WERI-Rb-1 (cell line): ENCODE results near the gene NSUN3.

Experiments used
- DNase-seq: peaks from one replicate; pipeline ENCODE4 v3.0.0-alpha.2; 2020
- H3K27ac ChIP-seq: fragments of 250-450 bp; sonication (Bioruptor Pico); 2 replicates; pipeline ENCODE4 v1.5.1; 2020; ENCODE audit warnings: mild to moderate bottlenecking, moderate library complexity
- H3K27me3 ChIP-seq: fragments of 250-450 bp; sonication (Bioruptor Pico); 2 replicates; pipeline ENCODE4 v1.5.1; 2021; ENCODE audit warnings: mild to moderate bottlenecking, low read depth, moderate library complexity; ENCODE audit not compliant: insufficient read depth, severe bottlenecking
- H3K36me3 ChIP-seq: fragments of 250-450 bp; sonication (Bioruptor Pico); 2 replicates; pipeline ENCODE4 v1.5.1; 2020; ENCODE audit warnings: mild to moderate bottlenecking, moderate library complexity
- H3K4me3 ChIP-seq: 2 replicates; pipeline ENCODE4 v1.5.1; 2011; ENCODE audit warnings: low read depth, mild to moderate bottlenecking, control low read depth, low read length
- H3K9me3 ChIP-seq: fragments of 250-450 bp; sonication (Bioruptor Pico); 2 replicates; pipeline ENCODE4 v1.5.1; 2021; ENCODE audit warnings: mild to moderate bottlenecking, moderate library complexity; ENCODE audit not compliant: severe bottlenecking
- CTCF ChIP-seq: IDR thresholded peaks from 2 replicates; pipeline ENCODE4 v1.5.1; 2011; ENCODE audit warnings: low read depth, mild to moderate bottlenecking, control low read depth, inconsistent platforms, low read length

The NSUN3 gene

GRCh38 chr3:94092086-94092485, 29.2 kb downstream of the NSUN3 start:
- no peaks in the 10 kb centered on the region for H3K9me3 ChIP-seq
- H3K27ac ChIP-seq, result no peak overlapping the region
- H3K36me3 ChIP-seq, result peaks cover 2% of the 10 kb centered on the region; the same call in 1 of the 2 replicates
- no peak for TF ChIP-seq CTCF
- DNase-seq, result no peak
- no peaks in the 10 kb centered on the region for H3K27me3 ChIP-seq
- H3K4me3 ChIP-seq, result no peak overlapping the region

DNA sequence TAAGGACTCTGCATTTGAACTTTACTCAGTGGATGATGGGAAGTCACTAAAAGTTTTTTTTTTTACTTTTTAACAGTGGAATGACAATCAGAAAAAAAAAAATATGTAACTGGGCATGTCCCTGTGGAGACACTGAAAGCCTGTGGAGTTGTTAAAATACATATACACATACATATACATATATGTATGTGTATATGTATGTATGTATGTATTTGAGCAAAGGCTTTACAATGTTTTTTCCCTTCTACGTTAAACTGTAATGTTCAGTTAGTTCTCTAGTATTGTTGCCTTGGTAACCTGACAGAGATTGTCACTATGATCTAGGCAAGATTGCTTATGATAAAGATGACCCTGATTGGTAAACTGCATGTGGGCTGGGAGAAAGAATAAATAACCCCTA, 30.3 kb downstream of the NSUN3 start:
- H3K9me3 ChIP-seq, result no peaks in the 10 kb centered on the region
- peaks cover 2% of the 10 kb centered on the region; the same call in 1 of the 2 replicates for H3K36me3 ChIP-seq
- no peaks in the 10 kb centered on the region for H3K27me3 ChIP-seq
- TF ChIP-seq CTCF, result no peak
- no peak for DNase-seq
- no peak overlapping the region for H3K27ac ChIP-seq
- H3K4me3 ChIP-seq, result no peak overlapping the region

- Histone ChIP-seq H3K27me3 (no peaks in the 10 kb centered on the region), H3K27ac (no peak overlapping the region), H3K4me3 (no peak overlapping the region), H3K36me3 (peaks cover 3% of the 10 kb centered on the region; the same call in 1 of the 2 replicates), H3K9me3 (no peaks in the 10 kb centered on the region)
- no peak for DNase-seq
- no peak for TF ChIP-seq CTCF
Observed at GRCh38 chr3:94095111-94095510, 32.2 kb downstream of the NSUN3 start.

DNA sequence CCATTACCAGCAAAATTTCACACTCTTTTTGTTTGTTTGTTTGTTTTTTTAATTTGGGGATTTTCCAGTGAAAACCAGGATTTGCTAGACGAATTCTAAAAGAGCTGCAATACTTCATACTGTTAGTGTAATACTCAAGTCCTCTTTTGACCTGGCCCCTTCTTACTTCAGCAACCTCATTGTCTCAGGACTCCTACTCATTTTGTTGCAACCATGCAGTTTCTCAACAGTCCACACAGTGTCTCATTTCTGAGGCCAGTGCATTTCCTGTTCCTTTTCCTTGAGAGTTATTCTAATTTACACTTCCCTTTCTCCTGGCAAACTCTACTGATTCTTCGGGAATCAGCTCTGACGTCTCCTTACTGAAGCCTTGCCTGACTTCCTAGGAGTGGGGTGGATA, 35.6 kb downstream of the NSUN3 start:
- H3K27ac ChIP-seq, result no peak overlapping the region
- DNase-seq, result no peak

DNA sequence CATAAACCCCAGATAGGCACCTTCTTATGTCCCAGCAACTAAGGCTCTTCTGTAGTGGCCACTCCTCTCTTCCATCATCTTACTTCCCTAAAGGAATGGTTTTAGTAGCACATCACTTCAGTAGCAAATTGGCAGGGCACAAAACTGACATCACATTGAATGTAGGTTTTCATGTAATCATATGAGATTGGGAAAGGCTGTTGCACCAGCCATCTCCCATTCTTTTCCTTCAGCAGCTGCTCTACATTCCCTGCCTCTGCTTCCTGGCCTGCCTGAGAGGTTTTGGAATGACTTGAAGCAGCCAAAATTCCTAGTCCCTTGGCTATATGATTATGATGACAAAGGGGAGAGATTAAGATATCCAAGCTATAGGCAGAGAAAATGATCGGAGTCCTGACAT, 36.5 kb downstream of the NSUN3 start:
- no peak for DNase-seq
- H3K4me3 ChIP-seq, result no peak overlapping the region
- no peak for TF ChIP-seq CTCF
- no peak overlapping the region for H3K27ac ChIP-seq
- no peaks in the 10 kb centered on the region for H3K27me3 ChIP-seq
- H3K36me3 ChIP-seq, result peaks cover 5% of the 10 kb centered on the region; the same call in 1 of the 2 replicates
- no peaks in the 10 kb centered on the region for H3K9me3 ChIP-seq

More for the DNA sequence above, 35.6 kb downstream of the NSUN3 start:
- peaks cover 5% of the 10 kb centered on the region; the same call in 1 of the 2 replicates for H3K36me3 ChIP-seq
- TF ChIP-seq CTCF, result no peak
- no peak overlapping the region for H3K4me3 ChIP-seq
- no peaks in the 10 kb centered on the region for H3K9me3 ChIP-seq
- H3K27me3 ChIP-seq, result no peaks in the 10 kb centered on the region

DNA sequence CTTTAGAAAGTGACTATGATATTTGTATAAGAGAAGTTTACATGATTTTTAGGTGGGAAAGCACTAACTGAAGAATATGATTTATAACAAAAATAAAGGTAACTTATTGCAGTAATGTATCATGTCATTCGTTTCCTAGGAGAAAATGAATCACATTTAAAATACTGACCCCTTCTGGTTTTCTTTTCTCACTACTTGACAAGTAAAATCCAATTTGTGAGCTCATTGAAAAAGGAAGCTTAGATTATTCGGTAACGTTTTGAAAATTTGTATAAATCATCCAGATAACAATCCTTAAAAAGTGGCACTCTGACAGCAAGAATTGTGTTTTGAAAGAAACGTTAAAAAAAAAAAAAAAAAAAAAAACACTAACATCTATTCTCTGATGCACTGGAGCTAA, 39.0 kb downstream of the NSUN3 start:
- no peak for DNase-seq
- Histone ChIP-seq H3K27ac (no peak overlapping the region), H3K4me3 (no peak overlapping the region), H3K36me3 (0 out of 2 replicates have a peak, but pooled peaks cover 2% of the 10 kb centered on the region), H3K9me3 (no peaks in the 10 kb centered on the region), H3K27me3 (no peaks in the 10 kb centered on the region)
- no peak for TF ChIP-seq CTCF
